Non-pigmented ciliary epithelial cell (primary cell): ENCODE data around the gene PTPRN2.
"Not testable (repeated sequence)": the region's sequence is repeated elsewhere in the genome, so short reads cannot be mapped to it uniquely, and the experiment has no call there.

ENCODE experiments used
- DNase-seq: peaks from one replicate; pipeline ENCODE4 v3.0.0-alpha.2; 2010; ENCODE audit warnings: low read depth

PTPRN2 gene

GRCh38 chr7:158264881-158265742, 322.5 kb downstream of the PTPRN2 start:
- DNase-seq = no peak

- no peak for DNase-seq
Measured at GRCh38 chr7:158263964-158264748, 323.5 kb downstream of the PTPRN2 start.

GRCh38 chr7:158263110-158263963, 324.3 kb downstream of the PTPRN2 start:
- no peak for DNase-seq

- DNase-seq = no peak
Measured at GRCh38 chr7:158262284-158263109, 325.1 kb downstream of the PTPRN2 start.

- no peak for DNase-seq
Measured at GRCh38 chr7:158261362-158262235, 326.0 kb downstream of the PTPRN2 start.

GRCh38 chr7:158260567-158261361, 326.9 kb downstream of the PTPRN2 start:
- no peak for DNase-seq

GRCh38 chr7:158259671-158260418, 327.8 kb downstream of the PTPRN2 start:
- DNase-seq = no peak

GRCh38 chr7:158259141-158259540, 328.5 kb downstream of the PTPRN2 start:
- no peak for DNase-seq

- DNase-seq = no peak
Measured at GRCh38 chr7:158258411-158259130, 329.1 kb downstream of the PTPRN2 start.

GRCh38 chr7:158257516-158258410, 329.9 kb downstream of the PTPRN2 start:
- no peak for DNase-seq

GRCh38 chr7:158257001-158257400, 330.6 kb downstream of the PTPRN2 start:
- DNase-seq = no peak

- no peak for DNase-seq
Measured at GRCh38 chr7:158256091-158256816, 331.4 kb downstream of the PTPRN2 start.

- DNase-seq = no peak
Measured at GRCh38 chr7:158255558-158255957, 332.1 kb downstream of the PTPRN2 start.

- no peak for DNase-seq
Measured at GRCh38 chr7:158255156-158255555, 332.5 kb downstream of the PTPRN2 start.

- DNase-seq = not testable (repeated sequence)
Measured at GRCh38 chr7:158253670-158254045, 334.0 kb downstream of the PTPRN2 start.
